ENCODE data around the gene CAMK2B. TPM values are rescaled to one million over a fixed set of nuclear protein-coding genes. Genes with fewer than 3 reads are reported as not detected.

CAMK2B gene
- total RNA-seq, 1 experiment from 2014 or later, result 0.13 TPM

DNA sequence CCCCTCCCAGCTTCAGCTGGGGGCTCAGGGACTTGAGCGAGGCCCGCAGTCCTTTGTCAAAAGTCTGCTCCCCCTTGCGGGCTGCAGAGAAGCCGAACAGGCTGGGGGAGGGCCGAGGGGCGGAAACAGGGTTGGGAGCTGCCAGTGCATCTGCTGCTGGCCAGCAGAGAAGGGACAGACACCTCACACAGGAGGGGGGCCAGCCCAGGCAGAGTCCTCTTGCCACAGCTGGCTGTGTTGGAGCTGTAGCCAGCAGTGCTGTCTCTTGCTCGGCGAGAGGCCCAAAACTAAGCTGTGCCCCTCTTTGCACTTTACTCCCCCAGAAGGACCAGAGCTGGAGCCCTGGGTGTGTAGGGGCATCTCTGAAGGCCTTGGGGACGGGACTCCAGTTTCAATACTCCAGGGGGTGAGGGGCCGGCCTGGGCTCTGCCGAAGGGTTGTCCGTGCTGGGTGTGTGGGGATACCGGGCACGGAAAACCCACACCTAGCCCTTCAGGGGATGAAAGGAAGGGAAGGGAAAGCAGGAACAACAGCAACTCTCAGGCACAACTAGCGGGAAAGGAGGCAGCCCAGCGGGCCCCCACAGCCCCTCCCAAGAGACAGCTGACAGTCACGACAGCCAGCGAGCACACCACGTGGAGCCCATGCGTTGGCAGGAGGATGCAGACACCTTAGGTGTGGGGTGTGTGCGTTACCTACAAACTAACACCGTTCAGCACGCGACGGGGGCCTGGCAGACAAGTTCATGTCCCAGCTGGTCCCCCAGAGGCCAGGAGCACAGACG lies 106.8 kb downstream of the CAMK2B start:
- DNase-seq (ENCODE audit: low read depth, low spot score), result no peak
- in situ Hi-C loops (cut with HindIII; ENCODE audit: low pct_unique_long_range_greater_than_20kb, low sequenced_read_pairs), result loop anchor here (25.0 kb wide), 1 partner anchor 131 kb away; the partner anchor contains the start of gene POLM

DNA sequence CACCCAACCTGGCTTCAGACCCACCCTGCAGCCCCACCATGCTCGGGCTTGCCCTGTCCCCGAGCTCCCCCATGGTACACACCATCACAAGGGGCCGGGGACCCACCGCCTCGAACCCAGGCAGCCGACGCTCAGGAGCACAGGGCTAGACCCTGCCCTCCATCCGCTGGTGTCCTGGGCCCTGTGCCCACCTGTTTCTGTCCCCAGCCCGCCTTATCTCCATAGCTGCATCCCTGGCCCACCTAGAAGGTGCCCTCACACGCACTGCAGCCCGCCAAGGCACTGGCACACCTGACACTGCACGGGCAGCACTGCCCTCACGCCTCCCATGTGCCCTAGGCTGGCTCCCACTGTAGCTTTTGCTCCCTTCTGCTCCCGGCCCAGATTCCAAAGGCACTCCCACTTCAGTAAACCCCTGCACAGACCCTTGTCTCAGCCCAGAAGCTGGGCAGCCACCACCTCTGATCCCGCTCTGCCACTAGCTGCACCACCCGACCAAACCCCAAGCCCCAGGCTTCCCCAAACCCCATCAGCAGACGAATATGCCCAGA lies 107.5 kb downstream of the CAMK2B start:
- in situ Hi-C loops (cut with HindIII; ENCODE audit: low pct_unique_long_range_greater_than_20kb, low sequenced_read_pairs), result loop anchor here (25.0 kb wide), 1 partner anchor 131 kb away; the partner anchor contains the start of gene POLM
- no peak for DNase-seq (ENCODE audit: low read depth, low spot score)

DNA sequence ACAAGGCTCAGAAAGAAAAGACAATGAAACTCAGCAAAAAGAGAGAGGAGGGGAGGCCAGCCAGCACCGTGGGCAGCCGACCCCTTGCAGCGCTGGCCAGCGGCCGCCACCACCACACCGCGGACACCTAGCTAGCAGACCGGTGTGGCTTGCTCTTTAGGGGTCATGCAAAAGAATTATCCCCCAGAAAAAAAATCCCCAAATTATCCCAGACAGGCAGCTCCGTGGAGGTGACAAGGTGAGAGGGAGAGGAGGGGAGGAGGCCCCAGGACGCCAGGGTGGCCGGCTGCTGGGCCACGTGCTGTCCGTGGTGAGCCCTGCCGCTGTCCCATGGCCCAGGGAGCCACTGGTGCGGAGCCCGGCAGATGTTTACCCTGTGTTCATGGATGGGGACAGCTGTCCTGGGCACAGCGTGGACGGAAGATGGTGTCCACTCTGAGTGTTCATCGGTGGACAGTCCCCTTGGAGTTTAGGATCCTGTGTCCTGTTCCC lies 108.1 kb downstream of the CAMK2B start:
- in situ Hi-C loops (cut with HindIII; ENCODE audit: low pct_unique_long_range_greater_than_20kb, low sequenced_read_pairs), result loop anchor here (25.0 kb wide), 1 partner anchor 130 kb away; the partner anchor contains the start of gene POLM
- DNase-seq (ENCODE audit: low read depth, low spot score), result no peak

DNA sequence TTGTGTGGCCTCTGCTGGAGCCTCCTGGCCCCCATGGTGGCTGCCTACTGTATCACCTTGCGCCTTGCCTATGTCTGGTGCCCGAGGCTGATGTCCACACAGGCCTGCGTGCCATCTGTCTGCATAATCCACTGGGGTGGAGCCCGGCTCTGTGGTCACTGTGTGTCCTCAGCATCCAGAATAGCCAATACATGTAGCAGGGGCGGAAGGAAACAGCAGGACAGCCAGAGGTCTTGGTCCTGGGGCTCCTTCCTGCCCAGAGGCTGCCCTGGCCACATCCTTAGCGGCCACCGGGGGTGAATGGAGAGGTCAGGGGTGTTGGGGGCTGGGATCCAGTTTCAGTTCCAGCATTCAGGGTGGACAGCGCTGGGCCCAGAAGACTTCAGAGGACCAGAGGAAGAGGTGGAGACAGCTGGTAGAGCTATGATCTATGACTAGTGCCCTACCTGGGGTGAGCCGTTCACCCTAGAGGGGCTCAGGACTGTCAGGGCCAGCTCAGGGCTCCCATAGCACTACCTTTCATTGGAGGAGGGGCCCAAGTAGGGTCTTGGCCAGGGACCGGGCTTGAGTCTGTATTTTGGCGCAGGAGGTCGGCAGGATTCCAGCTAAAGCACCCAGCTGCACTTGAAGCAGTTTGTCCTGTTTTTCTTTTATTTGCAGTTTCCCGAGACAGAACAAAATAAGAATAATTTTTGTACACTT lies 108.7 kb downstream of the CAMK2B start:
- no peak for DNase-seq (ENCODE audit: low read depth, low spot score)
- in situ Hi-C loops (cut with HindIII; ENCODE audit: low pct_unique_long_range_greater_than_20kb, low sequenced_read_pairs), result loop anchor here (25.0 kb wide), 1 partner anchor 129 kb away; the partner anchor contains the start of gene POLM

DNA sequence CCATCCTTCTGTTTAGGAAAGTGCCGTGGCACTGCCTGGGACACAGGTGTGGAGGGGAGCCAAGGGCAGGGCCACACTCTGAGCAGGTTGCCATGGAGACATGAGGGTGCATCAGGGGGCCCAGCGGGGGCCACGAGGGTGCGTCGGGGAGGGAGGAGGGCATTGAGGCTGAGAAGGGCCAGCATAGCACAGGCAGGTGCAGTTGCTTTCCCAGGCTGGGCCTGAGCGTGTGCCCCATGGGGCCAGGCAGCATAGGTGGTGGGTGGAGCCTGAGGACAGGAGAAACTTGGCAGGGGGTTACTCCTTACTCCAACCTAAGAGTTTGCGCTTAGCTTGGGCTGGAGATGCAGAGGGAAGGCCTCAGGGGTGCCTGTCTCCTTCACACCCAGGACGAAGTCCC lies 109.4 kb downstream of the CAMK2B start:
- in situ Hi-C loops (cut with HindIII; ENCODE audit: low pct_unique_long_range_greater_than_20kb, low sequenced_read_pairs), result loop anchor here (25.0 kb wide), 1 partner anchor 129 kb away; the partner anchor contains the start of gene POLM
- DNase-seq (ENCODE audit: low read depth, low spot score), result no peak

DNA sequence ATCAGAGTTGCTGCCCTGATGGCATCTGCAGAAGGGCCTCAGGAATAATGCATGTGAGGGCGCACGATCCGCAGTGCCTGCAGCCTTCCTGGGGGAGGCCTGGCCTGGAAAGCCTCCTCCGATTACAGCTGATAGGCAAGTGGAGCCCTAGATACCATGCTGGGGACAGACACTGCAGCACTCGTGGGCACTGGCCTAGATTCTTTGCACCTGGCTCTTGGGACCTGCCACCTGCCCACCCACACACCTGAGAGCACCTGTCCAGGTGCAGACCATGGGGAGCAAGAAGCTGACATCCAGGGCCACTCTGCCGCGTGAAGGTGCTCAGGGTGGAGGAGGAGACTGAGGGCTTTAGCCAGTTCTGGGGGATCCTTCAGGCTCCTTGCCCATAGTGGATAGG lies 109.9 kb downstream of the CAMK2B start:
- in situ Hi-C loops (cut with HindIII; ENCODE audit: low pct_unique_long_range_greater_than_20kb, low sequenced_read_pairs), result loop anchor here (25.0 kb wide), 1 partner anchor 128 kb away; the partner anchor contains the start of gene POLM

DNA sequence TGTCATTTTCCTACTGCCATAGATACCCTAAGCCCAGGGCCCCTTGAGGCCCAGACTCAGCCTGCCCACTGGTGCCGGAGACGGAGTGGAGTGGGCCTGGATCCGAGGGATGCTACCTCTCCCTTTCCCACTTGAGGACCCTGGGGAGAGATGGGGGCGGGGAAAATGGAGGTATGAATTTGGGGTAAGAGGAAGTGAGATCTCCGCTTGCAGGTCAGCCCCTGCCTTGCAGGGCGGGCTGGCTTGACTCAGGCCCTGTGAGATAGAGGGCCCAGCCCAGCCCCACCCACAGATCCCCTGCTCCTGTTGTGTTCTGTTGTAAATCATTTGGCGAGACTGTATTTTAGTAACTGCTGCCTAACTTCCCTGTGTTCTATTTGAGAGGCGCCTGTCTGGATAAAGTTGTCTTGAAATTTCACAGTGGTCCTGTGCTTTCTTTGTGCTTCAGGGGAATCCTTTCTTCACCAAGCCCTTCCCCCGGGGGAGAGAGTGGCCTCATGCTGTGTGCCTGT lies 111.5 kb downstream of the CAMK2B start:
- in situ Hi-C loops (cut with HindIII; ENCODE audit: low pct_unique_long_range_greater_than_20kb, low sequenced_read_pairs), result loop anchor here (25.0 kb wide), 1 partner anchor 127 kb away; the partner anchor contains the start of gene POLM
- no peak for DNase-seq (ENCODE audit: low read depth, low spot score)

More for the DNA sequence above, 109.9 kb downstream of the CAMK2B start:
- no peak for DNase-seq (ENCODE audit: low read depth, low spot score)

DNA sequence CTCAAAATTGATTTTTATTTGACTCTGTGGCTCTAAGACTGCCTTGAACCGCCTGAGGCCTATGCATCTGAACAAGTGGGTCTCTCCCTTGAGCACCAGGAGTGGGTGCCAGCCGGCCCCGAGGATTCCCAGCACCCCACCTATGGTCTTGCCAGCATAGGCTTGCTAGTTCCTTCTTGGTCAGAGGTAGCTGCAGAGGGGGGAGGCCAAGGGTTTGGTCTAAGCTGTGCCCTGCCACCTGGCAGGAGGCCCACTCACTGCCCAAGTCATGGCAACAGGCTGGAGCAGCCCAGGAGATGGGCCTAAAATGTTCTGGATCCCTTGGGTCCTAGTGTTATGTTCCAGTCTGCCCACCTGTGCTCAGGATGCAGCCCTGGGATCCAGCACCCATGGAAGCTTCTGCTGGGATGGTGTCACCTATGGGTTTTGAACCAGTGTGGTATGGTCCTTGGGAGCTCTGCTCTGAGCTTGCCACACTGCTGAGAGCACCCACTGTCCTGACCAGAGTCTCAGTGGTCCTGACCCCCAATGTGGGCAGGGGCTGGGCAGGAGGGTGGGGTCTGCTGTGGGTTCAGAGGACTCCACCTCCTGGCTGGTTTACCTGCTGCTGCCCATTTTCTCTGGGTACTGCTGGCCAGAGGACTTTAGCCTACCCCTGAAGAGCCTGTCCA lies 112.1 kb downstream of the CAMK2B start:
- in situ Hi-C loops (cut with HindIII; ENCODE audit: low pct_unique_long_range_greater_than_20kb, low sequenced_read_pairs), result loop anchor here (25.0 kb wide), 1 partner anchor 126 kb away; the partner anchor contains the start of gene POLM
- DNase-seq (ENCODE audit: low read depth, low spot score), result no peak

DNA sequence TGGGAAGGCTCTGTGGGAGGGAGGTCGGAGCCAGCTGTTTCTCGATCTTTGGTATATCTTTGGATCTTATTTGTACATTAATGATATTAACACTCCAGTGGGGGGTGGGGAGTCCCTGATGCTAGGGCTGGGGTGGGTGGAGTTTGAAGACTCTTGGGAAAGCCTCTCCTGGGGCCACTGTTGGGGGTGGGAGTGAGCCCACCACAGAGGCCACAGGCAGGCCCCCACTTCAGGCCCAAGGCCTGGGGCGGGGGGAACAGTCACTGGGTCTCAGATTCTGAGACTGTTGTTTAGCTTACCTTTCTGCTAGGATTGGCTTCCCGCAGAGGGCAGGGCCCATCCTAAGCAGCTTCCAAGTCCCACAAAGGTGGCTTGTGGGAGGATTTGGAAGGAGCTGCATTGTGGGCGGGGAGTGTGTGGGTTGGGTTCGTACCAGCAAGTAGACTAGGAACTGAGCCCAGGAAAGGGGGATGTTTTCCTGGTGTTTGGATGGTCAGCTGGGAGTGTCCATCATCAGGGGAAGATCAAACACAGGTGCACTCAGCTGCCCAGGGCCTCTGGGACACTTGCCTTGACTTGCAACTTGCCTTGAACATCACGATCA lies 112.7 kb downstream of the CAMK2B start:
- DNase-seq (ENCODE audit: low read depth, low spot score), result no peak
- in situ Hi-C loops (cut with HindIII; ENCODE audit: low pct_unique_long_range_greater_than_20kb, low sequenced_read_pairs), result loop anchor here (25.0 kb wide), 1 partner anchor 125 kb away; the partner anchor contains the start of gene POLM

DNA sequence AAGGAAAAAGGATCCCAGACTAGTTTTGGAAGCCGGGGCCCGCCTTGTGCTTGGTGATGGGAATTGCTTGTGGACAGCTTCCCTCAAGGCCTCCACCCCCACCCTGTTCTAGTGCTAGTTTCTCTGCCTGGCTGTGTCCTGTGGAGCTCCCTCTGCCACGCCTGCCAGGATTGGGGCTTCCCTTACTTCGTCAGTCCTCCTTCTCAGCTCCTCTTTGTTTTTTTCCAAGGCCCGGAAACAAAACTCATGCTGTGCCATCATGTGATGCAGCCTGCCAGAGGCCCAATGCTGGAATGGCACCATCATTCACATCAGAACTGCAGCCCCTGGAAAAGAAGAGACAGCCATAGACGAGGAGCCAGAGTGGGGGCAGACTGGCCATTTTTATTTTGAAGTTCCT lies 113.4 kb downstream of the CAMK2B start:
- peak; percentile 93 for DNase-seq (ENCODE audit: low read depth, low spot score)
- in situ Hi-C loops (cut with HindIII; ENCODE audit: low pct_unique_long_range_greater_than_20kb, low sequenced_read_pairs), result loop anchor here (25.0 kb wide), 1 partner anchor 125 kb away; the partner anchor contains the start of gene POLM

DNA sequence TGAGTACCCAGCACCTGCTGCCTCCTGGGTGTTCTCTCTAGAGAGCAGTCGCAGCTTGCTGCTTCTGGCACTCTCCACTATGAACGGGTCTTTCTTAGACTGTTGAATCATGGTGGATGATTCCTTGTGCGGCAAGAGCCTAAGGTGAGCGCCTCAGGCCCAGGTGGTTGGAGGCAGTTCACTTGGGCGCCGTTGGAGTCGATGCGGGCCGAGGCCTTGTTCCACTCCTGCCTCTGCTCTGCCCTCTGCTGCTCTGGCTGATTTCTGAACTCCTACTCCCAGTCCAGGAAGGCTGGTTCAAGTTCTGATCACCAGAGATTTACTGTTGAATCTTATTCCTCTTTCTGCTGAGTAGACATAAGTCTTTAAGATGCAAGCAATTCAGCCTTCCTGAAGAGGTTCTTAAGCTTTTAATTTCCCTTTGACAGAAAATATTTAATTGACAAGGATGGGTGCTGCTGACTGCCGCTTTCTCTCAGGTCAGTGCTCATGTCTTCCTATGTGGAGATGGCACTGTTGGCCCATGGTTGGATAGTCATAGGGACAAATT lies 114.2 kb downstream of the CAMK2B start:
- no peak for DNase-seq (ENCODE audit: low read depth, low spot score)
- in situ Hi-C loops (cut with HindIII; ENCODE audit: low pct_unique_long_range_greater_than_20kb, low sequenced_read_pairs), result loop anchor here (25.0 kb wide), 1 partner anchor 124 kb away; the partner anchor contains the start of gene POLM

DNA sequence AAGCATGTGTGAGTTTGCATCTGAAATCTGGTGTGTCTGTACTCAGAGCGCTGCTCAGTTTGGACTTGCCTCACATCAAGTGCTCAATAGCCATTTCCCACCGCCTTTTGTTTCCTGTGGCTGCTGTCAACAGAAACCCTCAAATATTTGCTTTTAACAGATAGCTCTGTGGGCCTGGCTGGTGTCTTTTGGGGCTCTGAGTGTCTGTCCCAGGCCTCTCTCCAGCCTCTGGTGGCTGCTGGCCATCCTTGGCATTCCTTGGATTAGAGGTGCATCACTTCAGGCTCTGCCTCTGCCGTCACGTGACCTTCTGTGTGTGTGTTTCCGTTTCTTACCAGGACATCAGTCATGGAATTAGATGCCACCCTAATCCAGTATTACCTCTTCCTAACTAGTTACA lies 115.3 kb downstream of the CAMK2B start:
- in situ Hi-C loops (cut with HindIII; ENCODE audit: low pct_unique_long_range_greater_than_20kb, low sequenced_read_pairs), result loop anchor here (25.0 kb wide), 1 partner anchor 123 kb away; the partner anchor contains the start of gene POLM
- no peak for DNase-seq (ENCODE audit: low read depth, low spot score)

DNA sequence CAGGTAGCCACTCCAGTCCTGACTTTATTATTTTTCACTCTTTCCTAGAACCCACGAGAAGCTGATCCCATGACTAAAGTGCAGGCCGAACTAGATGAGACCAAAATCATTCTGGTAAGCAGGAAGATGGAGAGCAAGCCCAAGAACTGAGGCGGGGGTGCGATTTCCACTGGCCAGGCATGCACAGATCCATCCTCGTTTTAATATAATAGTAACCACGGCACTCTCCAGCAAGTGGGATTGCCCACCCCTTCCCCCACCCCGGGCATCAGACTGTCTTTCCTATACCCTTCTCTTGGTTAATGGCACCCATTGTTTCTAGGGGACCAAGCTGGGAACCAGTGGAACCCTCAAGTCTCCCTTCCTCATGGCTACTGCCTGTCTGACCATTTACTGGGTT lies 117.3 kb downstream of the CAMK2B start:
- no peak for DNase-seq (ENCODE audit: low read depth, low spot score)
- in situ Hi-C loops (cut with HindIII; ENCODE audit: low pct_unique_long_range_greater_than_20kb, low sequenced_read_pairs), result loop anchor here (25.0 kb wide), 1 partner anchor 121 kb away; the partner anchor contains the start of gene POLM

DNA sequence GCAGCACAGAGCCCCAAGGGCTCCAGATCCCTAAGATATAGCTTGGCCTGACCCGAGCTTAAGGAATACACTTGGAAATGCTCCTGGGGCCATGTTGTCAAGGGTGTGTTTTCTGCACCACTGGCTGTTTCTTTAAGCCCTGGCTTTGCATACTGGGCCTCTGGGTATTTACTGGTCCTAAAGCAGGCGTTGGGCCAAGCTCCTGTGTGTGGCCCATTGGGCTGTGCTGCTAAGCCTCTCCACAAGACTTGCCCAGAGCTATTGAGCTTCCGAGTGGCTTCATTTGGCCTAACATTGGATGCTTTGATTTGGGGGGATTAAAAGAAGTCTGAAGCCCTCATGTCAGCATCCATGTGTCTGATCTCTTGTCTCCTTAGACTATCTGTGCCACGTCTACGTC lies 119.4 kb downstream of the CAMK2B start:
- in situ Hi-C loops (cut with HindIII; ENCODE audit: low pct_unique_long_range_greater_than_20kb, low sequenced_read_pairs), result loop anchor here (25.0 kb wide), 1 partner anchor 119 kb away; the partner anchor contains the start of gene POLM
- DNase-seq (ENCODE audit: low read depth, low spot score), result no peak

DNA sequence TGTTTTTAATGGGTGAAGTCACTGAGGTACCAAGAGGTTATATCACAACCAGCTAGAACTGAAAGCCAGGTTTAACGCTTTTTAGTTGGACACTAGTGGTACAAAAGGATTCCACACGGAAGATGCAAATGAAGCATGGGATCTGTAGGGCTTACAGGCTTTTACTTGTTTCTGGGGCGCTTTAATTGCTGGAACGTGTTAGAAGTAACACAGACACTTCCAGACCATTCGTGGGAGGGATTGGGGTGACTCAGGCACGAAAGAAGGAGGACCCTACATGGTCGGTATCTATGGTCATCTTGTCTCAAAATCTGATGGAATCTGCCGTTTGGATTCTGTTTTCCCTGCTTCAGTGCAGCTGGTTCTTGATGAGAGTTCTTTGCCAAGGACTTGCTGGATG lies 123.6 kb downstream of the CAMK2B start:
- in situ Hi-C loops (cut with HindIII; ENCODE audit: low pct_unique_long_range_greater_than_20kb, low sequenced_read_pairs), result loop anchor here (25.0 kb wide), 1 partner anchor 115 kb away; the partner anchor contains the start of gene POLM
- DNase-seq (ENCODE audit: low read depth, low spot score), result no peak

Measured in SK-MEL-5 (cell line).